Effector memory CD8-positive, alpha-beta T cell (primary cell): ENCODE data around the gene CCDC39.
"Not testable (repeated sequence)": the region's sequence is repeated elsewhere in the genome, so short reads cannot be mapped to it uniquely, and the experiment has no call there.

Source experiments
- ATAC-seq: fragments of 150-1000 bp; cut with Tn5 transposase; replicated peaks from 2 replicates; pipeline ENCODE4 v1.10.0; 2021; ENCODE audit warnings: mild to moderate bottlenecking, moderate library complexity
- DNase-seq, 3 experiments: peaks; one replicate each; pipeline ENCODE4 v3.0.0; 2021
- H3K27ac Mint-ChIP-seq, 2 donors: one replicate each; pipeline ENCODE4 v1.8.0; 2022; ENCODE audit warnings: mild to moderate bottlenecking in 2 of 2, mixed read lengths in 2 of 2, moderate library complexity in 2 of 2
- H3K27me3 Mint-ChIP-seq, 2 donors: one replicate each; pipeline ENCODE4 v1.8.0; 2022; ENCODE audit warnings: mixed read lengths in 2 of 2
- H3K36me3 Mint-ChIP-seq: one replicate; pipeline ENCODE4 v1.8.0; 2022; ENCODE audit warnings: mild to moderate bottlenecking, moderate library complexity, mixed read lengths; ENCODE audit not compliant: insufficient read depth
- H3K4me1 Mint-ChIP-seq, 2 donors: one replicate each; pipeline ENCODE4 v1.8.0; 2022; ENCODE audit warnings: low read depth in 2 of 2, mixed read lengths in 2 of 2
- H3K4me3 Mint-ChIP-seq, 2 donors: one replicate each; pipeline ENCODE4 v1.8.0; 2022; ENCODE audit warnings: mild to moderate bottlenecking in 2 of 2, mixed read lengths in 2 of 2, moderate library complexity in 2 of 2
- H3K9me3 Mint-ChIP-seq, 2 donors: one replicate each; pipeline ENCODE4 v1.8.0; 2022; ENCODE audit warnings: mixed read lengths in 2 of 2

Gene CCDC39

GRCh38 chr3:180661444-180661843 lies 17.8 kb downstream of the CCDC39 start:
- DNase-seq (no peak), ATAC-seq (no peak)
- no peaks in the 10 kb centered on the region for H3K36me3 Mint-ChIP-seq
- H3K27ac Mint-ChIP-seq = no peak overlapping the region
- H3K4me3 Mint-ChIP-seq = no peak overlapping the region
- peaks cover 0 to 1% of the 10 kb centered on the region in 2 donors for H3K9me3 Mint-ChIP-seq
- peaks cover 0 to 4% of the 10 kb centered on the region in 2 donors for H3K27me3 Mint-ChIP-seq
- H3K4me1 Mint-ChIP-seq = no peaks in the 10 kb centered on the region

- Mint-ChIP-seq H3K4me1 (no peaks in the 10 kb centered on the region), H3K4me3 (no peak overlapping the region), H3K9me3 (no peaks in the 10 kb centered on the region), H3K36me3 (no peaks in the 10 kb centered on the region), H3K27me3 (peaks cover 15 to 26% of the 10 kb centered on the region in 2 donors), H3K27ac (no peak overlapping the region)
- ATAC-seq (no peak), DNase-seq (no peak)
Observed at GRCh38 chr3:180657094-180657493, 22.2 kb downstream of the CCDC39 start.

GRCh38 chr3:180656406-180656805 lies 22.9 kb downstream of the CCDC39 start:
- H3K36me3 Mint-ChIP-seq = no peaks in the 10 kb centered on the region
- H3K4me1 Mint-ChIP-seq = no peaks in the 10 kb centered on the region

GRCh38 chr3:180646187-180646790 lies 33.0 kb downstream of the CCDC39 start:
- Mint-ChIP-seq H3K4me1 (no peaks in the 10 kb centered on the region), H3K27ac (no peak overlapping the region), H3K27me3 (peaks cover 18 to 45% of the 10 kb centered on the region in 2 donors), H3K4me3 (no peak overlapping the region), H3K9me3 (no peaks in the 10 kb centered on the region), H3K36me3 (no peaks in the 10 kb centered on the region)
- DNase-seq (no peak), ATAC-seq (no peak)

More at GRCh38 chr3:180656406-180656805, 22.9 kb downstream of the CCDC39 start:
- Mint-ChIP-seq H3K4me3 (no peak overlapping the region), H3K9me3 (no peaks in the 10 kb centered on the region), H3K27me3 (peaks cover 15 to 26% of the 10 kb centered on the region in 2 donors), H3K27ac (no peak overlapping the region)
- ATAC-seq (no peak), DNase-seq (no peak)

- DNase-seq (no peak), ATAC-seq (no peak)
- H3K36me3 Mint-ChIP-seq = peaks cover 4% of the 10 kb centered on the region
- no peaks in the 10 kb centered on the region for H3K4me1 Mint-ChIP-seq
- no peak overlapping the region for H3K4me3 Mint-ChIP-seq
- H3K9me3 Mint-ChIP-seq = no peaks in the 10 kb centered on the region
- peaks cover 37 to 39% of the 10 kb centered on the region in 2 donors for H3K27me3 Mint-ChIP-seq
- no peak overlapping the region for H3K27ac Mint-ChIP-seq
Observed at GRCh38 chr3:180640987-180641386, 38.3 kb downstream of the CCDC39 start.

GRCh38 chr3:180633722-180634121 lies 45.6 kb downstream of the CCDC39 start:
- DNase-seq (no peak), ATAC-seq (no peak)
- H3K36me3 Mint-ChIP-seq = peaks cover 4% of the 10 kb centered on the region
- H3K4me1 Mint-ChIP-seq = no peaks in the 10 kb centered on the region
- no peaks in the 10 kb centered on the region for H3K9me3 Mint-ChIP-seq
- no peak overlapping the region for H3K27ac Mint-ChIP-seq
- no peak overlapping the region for H3K4me3 Mint-ChIP-seq
- peaks cover 52 to 53% of the 10 kb centered on the region in 2 donors for H3K27me3 Mint-ChIP-seq

- Mint-ChIP-seq H3K4me3 (no peak overlapping the region), H3K9me3 (no peaks in the 10 kb centered on the region), H3K36me3 (peaks cover 3% of the 10 kb centered on the region), H3K4me1 (no peaks in the 10 kb centered on the region), H3K27me3 (peaks cover 30 to 39% of the 10 kb centered on the region in 2 donors), H3K27ac (no peak overlapping the region)
- DNase-seq (no peak), ATAC-seq (no peak)
Observed at GRCh38 chr3:180631317-180631716, 48.0 kb downstream of the CCDC39 start.

- peaks cover 2 to 3% of the 10 kb centered on the region in 2 donors for H3K4me1 Mint-ChIP-seq
- ATAC-seq = no peak
- H3K27me3 Mint-ChIP-seq = peaks cover 21 to 30% of the 10 kb centered on the region in 2 donors
- no peak for DNase-seq
- no peak overlapping the region for H3K27ac Mint-ChIP-seq
- no peak overlapping the region for H3K4me3 Mint-ChIP-seq
- H3K9me3 Mint-ChIP-seq = no peaks in the 10 kb centered on the region
- peaks cover 3% of the 10 kb centered on the region for H3K36me3 Mint-ChIP-seq
Observed at GRCh38 chr3:180630371-180630770, 48.9 kb downstream of the CCDC39 start.

- Mint-ChIP-seq H3K4me3 (no peak overlapping the region), H3K27ac (no peak overlapping the region), H3K4me1 (peaks cover 6 to 24% of the 10 kb centered on the region in 2 donors), H3K36me3 (peaks cover 3% of the 10 kb centered on the region), H3K27me3 (no peaks in the 10 kb centered on the region), H3K9me3 (no peaks in the 10 kb centered on the region)
- ATAC-seq (no peak), DNase-seq (no peak)
Observed at GRCh38 chr3:180626844-180627243, 52.4 kb downstream of the CCDC39 start.

GRCh38 chr3:180624714-180625113 lies 54.6 kb downstream of the CCDC39 start:
- H3K4me3 Mint-ChIP-seq = no peak overlapping the region
- H3K4me1 Mint-ChIP-seq = peaks cover 6 to 24% of the 10 kb centered on the region in 2 donors
- H3K27me3 Mint-ChIP-seq = no peaks in the 10 kb centered on the region
- H3K27ac Mint-ChIP-seq = peak overlapping the region in 1 of 2 donors; percentile 23
- no peaks in the 10 kb centered on the region for H3K9me3 Mint-ChIP-seq
- peaks cover 3% of the 10 kb centered on the region for H3K36me3 Mint-ChIP-seq
- DNase-seq = no peak
- ATAC-seq = no peak

GRCh38 chr3:180619723-180620122 lies 59.6 kb downstream of the CCDC39 start:
- ATAC-seq = no peak

GRCh38 chr3:180618563-180618962 lies 60.7 kb downstream of the CCDC39 start:
- H3K36me3 Mint-ChIP-seq = peaks cover 10% of the 10 kb centered on the region
- not testable (repeated sequence) for H3K9me3 Mint-ChIP-seq, H3K4me3 Mint-ChIP-seq, H3K27ac Mint-ChIP-seq, H3K4me1 Mint-ChIP-seq, H3K27me3 Mint-ChIP-seq, ATAC-seq, DNase-seq

More at GRCh38 chr3:180619723-180620122, 59.6 kb downstream of the CCDC39 start:
- no peaks in the 10 kb centered on the region for H3K9me3 Mint-ChIP-seq
- no peak for DNase-seq
- peaks cover 4 to 17% of the 10 kb centered on the region in 2 donors for H3K4me1 Mint-ChIP-seq
- no peaks in the 10 kb centered on the region for H3K27me3 Mint-ChIP-seq
- H3K36me3 Mint-ChIP-seq = peaks cover 3% of the 10 kb centered on the region
- peak overlapping the region in 1 of 2 donors; percentile 46 for H3K27ac Mint-ChIP-seq
- H3K4me3 Mint-ChIP-seq = no peak overlapping the region

- no peak for ATAC-seq
- Mint-ChIP-seq H3K4me1 (no peaks in the 10 kb centered on the region), H3K36me3 (peaks cover 23% of the 10 kb centered on the region), H3K27ac (peak overlapping the region in 1 of 2 donors; percentile 32), H3K9me3 (no peaks in the 10 kb centered on the region), H3K4me3 (no peak overlapping the region), H3K27me3 (no peaks in the 10 kb centered on the region)
- DNase-seq = no peak
Observed at GRCh38 chr3:180617049-180617448, 62.2 kb downstream of the CCDC39 start.

- peaks cover 34% of the 10 kb centered on the region for H3K36me3 Mint-ChIP-seq
Observed at GRCh38 chr3:180615954-180616353, 63.3 kb downstream of the CCDC39 start.

More at GRCh38 chr3:180615954-180616353, 63.3 kb downstream of the CCDC39 start:
- no peak overlapping the region for H3K4me3 Mint-ChIP-seq
- H3K27me3 Mint-ChIP-seq = no peaks in the 10 kb centered on the region
- H3K27ac Mint-ChIP-seq = peak overlapping the region in 1 of 2 donors; percentile 25
- H3K4me1 Mint-ChIP-seq = no peaks in the 10 kb centered on the region
- H3K9me3 Mint-ChIP-seq = no peaks in the 10 kb centered on the region
- no peak for DNase-seq
- no peak for ATAC-seq
